ENCODE results near the gene PTPN6. TPM values are rescaled to one million over a fixed set of nuclear protein-coding genes. Genes with fewer than 3 reads are reported as not detected.

Gene PTPN6
- total RNA-seq: 0.29 and 0.36 TPM in 2 replicates

GRCh38 chr12:6950811-6951540 is at the start of gene PTPN6:
Gene PTPN6 (plus strand): TSS chr12:6951356. CDS start chr12:6951513, 157 bp downstream.
- peaks cover 12% of the 10 kb centered on the region for H3K4me1 ChIP-seq (ENCODE audit: insufficient read depth, low read length)
- no peaks in the 10 kb centered on the region for H3K9me3 ChIP-seq (ENCODE audit: low read depth, low read length)
- peaks cover 5% of the 10 kb centered on the region for H3K36me3 ChIP-seq (ENCODE audit: insufficient read depth, low read length)
- peak; percentile 51 for DNase-seq (ENCODE audit: insufficient read length, low spot score, missing footprints)
- no peaks in the 10 kb centered on the region for H3K79me2 ChIP-seq (ENCODE audit: insufficient read depth, low read length)
- H3K27ac ChIP-seq (ENCODE audit: low read depth, low read length): no peak within 1 kb of the TSS
- H3K4me2 ChIP-seq (ENCODE audit: insufficient read depth, low read length): no peak within 1 kb of the TSS
- TF ChIP-seq, protein P1, sequence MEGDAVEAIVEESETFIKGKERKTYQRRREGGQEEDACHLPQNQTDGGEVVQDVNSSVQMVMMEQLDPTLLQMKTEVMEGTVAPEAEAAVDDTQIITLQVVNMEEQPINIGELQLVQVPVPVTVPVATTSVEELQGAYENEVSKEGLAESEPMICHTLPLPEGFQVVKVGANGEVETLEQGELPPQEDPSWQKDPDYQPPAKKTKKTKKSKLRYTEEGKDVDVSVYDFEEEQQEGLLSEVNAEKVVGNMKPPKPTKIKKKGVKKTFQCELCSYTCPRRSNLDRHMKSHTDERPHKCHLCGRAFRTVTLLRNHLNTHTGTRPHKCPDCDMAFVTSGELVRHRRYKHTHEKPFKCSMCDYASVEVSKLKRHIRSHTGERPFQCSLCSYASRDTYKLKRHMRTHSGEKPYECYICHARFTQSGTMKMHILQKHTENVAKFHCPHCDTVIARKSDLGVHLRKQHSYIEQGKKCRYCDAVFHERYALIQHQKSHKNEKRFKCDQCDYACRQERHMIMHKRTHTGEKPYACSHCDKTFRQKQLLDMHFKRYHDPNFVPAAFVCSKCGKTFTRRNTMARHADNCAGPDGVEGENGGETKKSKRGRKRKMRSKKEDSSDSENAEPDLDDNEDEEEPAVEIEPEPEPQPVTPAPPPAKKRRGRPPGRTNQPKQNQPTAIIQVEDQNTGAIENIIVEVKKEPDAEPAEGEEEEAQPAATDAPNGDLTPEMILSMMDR (IDR thresholded peaks at IDR 0.05; ENCODE audit: extremely low read depth, low read depth, low read length): no peak
- no peak within 1 kb of the TSS for H3K4me3 ChIP-seq (ENCODE audit: insufficient read depth, low read length)
- H2AFZ ChIP-seq (ENCODE audit: low read length): no peak within 1 kb of the TSS
- H4K20me1 ChIP-seq (ENCODE audit: insufficient read depth, low read length): no peaks in the 10 kb centered on the region
- no peaks in the 10 kb centered on the region for H3K27me3 ChIP-seq (ENCODE audit: insufficient read depth, low read length)

- Histone ChIP-seq H2AFZ (ENCODE audit: low read length) (no peak overlapping the region), H3K27ac (ENCODE audit: low read depth, low read length) (no peak overlapping the region), H3K4me2 (ENCODE audit: insufficient read depth, low read length) (no peak overlapping the region), H3K4me3 (ENCODE audit: insufficient read depth, low read length) (no peak overlapping the region), H3K9me3 (ENCODE audit: low read depth, low read length) (no peaks in the 10 kb centered on the region), H3K27me3 (ENCODE audit: insufficient read depth, low read length) (no peaks in the 10 kb centered on the region), H3K79me2 (ENCODE audit: insufficient read depth, low read length) (no peaks in the 10 kb centered on the region), H4K20me1 (ENCODE audit: insufficient read depth, low read length) (no peaks in the 10 kb centered on the region), H3K36me3 (ENCODE audit: insufficient read depth, low read length) (no peaks in the 10 kb centered on the region), H3K4me1 (ENCODE audit: insufficient read depth, low read length) (peaks cover 10% of the 10 kb centered on the region)
- no peak for DNase-seq (ENCODE audit: insufficient read length, low spot score, missing footprints)
- TF ChIP-seq, protein P1 (IDR thresholded peaks at IDR 0.05; ENCODE audit: extremely low read depth, low read depth, low read length): no peak
These were observed 48.7 kb upstream of the PTPN6 start for GRCh38 chr12:6902448-6902847.

DNA sequence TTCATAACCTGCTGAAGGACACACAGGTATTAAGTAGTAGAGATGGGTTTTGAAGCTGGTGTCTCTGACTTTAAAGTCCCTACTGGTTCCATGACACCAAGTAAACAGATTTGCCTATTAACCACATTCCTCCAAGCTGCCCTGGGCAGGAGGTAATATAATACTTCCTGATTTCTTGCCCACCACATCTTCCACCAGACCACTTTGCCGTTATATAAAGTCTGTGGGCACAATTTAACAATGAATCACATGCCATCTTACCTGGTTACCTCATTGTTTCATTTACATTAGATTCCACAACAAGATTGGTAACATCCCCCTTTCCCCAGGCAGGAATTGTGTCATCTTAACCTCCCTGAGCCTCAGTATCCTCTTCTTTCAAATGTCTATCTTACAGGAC is 47.4 kb upstream of the PTPN6 start:
- H2AFZ ChIP-seq (ENCODE audit: low read length): peak overlapping the region; percentile 100
- no peaks in the 10 kb centered on the region for H4K20me1 ChIP-seq (ENCODE audit: insufficient read depth, low read length)
- no peaks in the 10 kb centered on the region for H3K36me3 ChIP-seq (ENCODE audit: insufficient read depth, low read length)
- no peak overlapping the region for H3K27ac ChIP-seq (ENCODE audit: low read depth, low read length)
- H3K4me3 ChIP-seq (ENCODE audit: insufficient read depth, low read length): no peak overlapping the region
- no peak for DNase-seq (ENCODE audit: insufficient read length, low spot score, missing footprints)
- no peaks in the 10 kb centered on the region for H3K9me3 ChIP-seq (ENCODE audit: low read depth, low read length)
- H3K27me3 ChIP-seq (ENCODE audit: insufficient read depth, low read length): no peaks in the 10 kb centered on the region
- peaks cover 10% of the 10 kb centered on the region for H3K4me1 ChIP-seq (ENCODE audit: insufficient read depth, low read length)
- H3K79me2 ChIP-seq (ENCODE audit: insufficient read depth, low read length): no peaks in the 10 kb centered on the region
- no peak overlapping the region for H3K4me2 ChIP-seq (ENCODE audit: insufficient read depth, low read length)
- TF ChIP-seq, protein P1 (IDR thresholded peaks at IDR 0.05; ENCODE audit: extremely low read depth, low read depth, low read length): no peak
